GM19455 (cell line): ENCODE results near the gene EIF3I.

Experiments
- ATAC-seq: cut with Tn5 transposase; IDR thresholded peaks from one replicate; pipeline ENCODE4 v1.9.1; 2021; ENCODE audit not compliant: unreplicated experiment

The EIF3I gene

DNA sequence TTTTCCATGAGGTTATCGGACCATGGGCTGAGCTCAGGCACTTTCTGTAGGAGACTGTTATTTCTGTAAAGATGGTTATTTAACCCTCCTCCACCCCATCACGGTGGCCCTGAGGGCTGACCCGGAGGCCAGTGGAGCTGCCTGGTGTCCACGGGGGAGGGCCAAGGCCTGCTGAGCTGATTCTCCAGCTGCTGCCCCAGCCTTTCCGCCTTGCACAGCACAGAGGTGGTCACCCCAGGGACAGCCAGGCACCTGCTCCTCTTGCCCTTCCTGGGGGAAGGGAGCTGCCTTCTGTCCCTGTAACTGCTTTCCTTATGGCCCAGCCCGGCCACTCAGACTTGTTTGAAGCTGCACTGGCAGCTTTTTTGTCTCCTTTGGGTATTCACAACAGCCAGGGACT lies 24.4 kb upstream of the EIF3I start:
- ATAC-seq, result no peak

DNA sequence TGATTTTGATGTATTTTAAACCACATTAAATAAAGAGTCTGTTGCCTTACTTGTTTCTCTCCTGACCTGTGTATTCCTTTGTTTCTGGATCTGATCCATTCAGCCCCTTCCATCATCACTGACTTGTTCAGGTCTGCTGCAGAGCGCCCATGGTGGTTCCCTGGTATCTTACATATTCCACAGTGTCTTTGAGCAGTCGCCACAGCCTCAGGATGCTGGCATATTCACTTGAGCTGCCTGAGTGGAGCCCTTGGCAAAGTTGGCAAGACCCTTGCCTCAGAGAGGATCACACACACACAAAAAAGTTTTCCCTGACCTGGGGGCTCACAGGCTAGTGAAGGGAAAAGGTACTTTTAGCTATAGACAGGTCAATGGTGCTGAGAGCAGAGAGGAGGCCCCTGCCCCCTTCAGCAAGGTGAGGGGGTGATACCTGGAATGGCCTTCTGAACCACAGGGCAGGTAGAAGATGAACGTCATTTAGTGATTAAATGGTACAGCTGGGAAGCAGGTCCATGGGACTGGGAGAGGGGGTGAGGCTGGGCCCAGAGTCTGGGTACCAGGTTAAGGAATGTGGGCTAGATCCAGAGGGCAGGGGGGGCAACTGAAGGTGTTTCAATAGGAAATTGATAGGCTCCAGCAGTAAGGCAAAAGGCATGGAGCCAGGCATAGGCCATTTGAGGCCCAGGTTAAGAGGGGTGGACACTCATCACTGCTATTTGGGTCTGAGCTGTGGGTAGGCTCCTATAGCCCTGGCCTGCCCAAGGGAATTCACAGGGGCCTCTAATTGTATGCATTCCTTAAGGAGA lies 23.8 kb upstream of the EIF3I start:
- ATAC-seq, result no peak

DNA sequence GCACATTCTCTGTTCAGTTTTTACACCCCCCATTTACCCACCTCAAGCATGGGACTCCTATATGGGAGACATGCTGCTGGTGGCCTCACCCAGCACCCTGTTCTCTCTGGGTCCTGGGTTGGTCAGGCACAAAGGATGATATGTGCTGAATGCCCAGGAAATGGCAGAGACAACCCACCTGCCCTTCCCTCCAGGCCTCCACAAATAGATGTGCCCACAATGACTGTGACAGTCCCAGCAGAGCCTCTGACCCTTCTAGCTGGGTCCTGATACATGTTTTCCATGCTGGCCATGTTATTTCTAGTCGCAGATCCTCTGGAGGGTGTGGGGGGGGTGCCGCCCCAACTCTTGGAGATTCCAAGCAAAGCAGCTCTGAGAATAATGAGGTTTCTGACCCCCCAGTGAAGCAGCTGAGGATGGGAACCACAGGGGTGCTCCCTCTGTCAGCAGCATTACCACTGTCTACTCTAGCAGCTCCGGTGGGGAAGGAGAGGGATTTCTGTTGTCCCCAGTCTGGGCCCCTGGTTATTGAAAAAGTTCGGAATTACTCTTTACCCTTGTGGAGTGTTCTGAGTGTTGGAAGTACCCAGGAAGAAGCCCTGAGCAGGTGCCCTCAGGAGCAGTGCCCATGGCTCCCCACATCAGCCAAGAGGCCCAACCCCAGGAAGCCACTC lies 23.0 kb upstream of the EIF3I start:
- ATAC-seq, result no peak

DNA sequence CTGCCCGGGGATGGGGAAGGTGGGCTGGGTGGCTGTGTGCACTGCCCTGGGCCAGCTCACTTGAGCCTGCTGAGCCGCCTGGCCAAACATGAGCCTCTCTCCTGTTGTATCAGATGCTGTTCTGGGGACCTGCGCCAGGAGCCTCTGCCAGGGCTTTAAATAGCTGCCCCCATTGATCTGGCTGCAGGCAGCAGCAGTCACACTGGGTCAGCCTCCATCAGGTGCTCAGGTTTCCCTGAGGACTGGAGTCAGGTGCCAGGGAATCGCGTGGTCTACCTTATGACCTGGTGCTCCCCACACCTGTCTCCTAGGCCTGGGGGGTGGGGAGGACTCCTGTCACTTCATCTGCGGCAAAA lies 22.5 kb upstream of the EIF3I start:
- ATAC-seq, result no peak

DNA sequence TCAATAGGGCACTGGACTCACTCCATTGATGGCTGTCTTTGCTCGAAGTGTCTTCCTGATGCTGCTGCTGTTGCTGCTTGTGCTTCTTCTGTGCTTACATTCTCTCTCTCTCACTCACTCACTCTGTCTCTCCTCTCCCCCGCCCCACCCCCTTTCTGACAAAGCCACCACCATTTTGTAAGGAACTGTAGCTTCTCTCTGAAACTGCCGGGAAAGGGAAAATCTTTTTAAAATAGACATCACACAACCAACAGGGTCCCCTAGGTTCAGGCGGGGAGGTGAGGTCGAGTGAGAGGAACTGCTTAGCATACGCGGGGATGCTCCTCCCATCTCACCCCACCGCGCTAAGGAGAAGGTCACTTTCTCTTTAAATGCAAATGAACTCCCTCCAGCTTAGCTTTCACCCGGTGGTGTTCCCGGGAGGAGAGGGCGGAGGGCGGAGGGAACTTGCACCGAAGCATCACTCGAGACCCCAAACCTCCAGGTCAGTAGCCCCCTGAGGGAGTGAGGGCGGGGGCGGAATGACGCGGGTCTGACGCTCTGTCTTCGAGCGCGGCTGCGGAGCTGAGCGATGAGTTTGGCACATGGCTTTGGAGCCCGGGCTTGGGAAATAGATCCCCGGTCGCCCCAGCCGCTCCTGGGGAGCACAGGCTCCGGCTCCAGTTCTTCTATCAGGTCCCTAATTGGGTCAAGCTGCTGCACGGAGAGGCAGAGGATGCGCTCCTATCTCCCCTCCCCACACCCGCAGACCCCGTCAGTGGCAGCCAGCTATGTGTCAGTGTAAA lies 21.8 kb upstream of the EIF3I start, which contains the start of gene CCDC28B:
CCDC28B (plus strand) TSS at position 370 of the 785 bp plus-strand sequence. CDS start 1,341 bp downstream, outside the sequence.
- no peak for ATAC-seq

DNA sequence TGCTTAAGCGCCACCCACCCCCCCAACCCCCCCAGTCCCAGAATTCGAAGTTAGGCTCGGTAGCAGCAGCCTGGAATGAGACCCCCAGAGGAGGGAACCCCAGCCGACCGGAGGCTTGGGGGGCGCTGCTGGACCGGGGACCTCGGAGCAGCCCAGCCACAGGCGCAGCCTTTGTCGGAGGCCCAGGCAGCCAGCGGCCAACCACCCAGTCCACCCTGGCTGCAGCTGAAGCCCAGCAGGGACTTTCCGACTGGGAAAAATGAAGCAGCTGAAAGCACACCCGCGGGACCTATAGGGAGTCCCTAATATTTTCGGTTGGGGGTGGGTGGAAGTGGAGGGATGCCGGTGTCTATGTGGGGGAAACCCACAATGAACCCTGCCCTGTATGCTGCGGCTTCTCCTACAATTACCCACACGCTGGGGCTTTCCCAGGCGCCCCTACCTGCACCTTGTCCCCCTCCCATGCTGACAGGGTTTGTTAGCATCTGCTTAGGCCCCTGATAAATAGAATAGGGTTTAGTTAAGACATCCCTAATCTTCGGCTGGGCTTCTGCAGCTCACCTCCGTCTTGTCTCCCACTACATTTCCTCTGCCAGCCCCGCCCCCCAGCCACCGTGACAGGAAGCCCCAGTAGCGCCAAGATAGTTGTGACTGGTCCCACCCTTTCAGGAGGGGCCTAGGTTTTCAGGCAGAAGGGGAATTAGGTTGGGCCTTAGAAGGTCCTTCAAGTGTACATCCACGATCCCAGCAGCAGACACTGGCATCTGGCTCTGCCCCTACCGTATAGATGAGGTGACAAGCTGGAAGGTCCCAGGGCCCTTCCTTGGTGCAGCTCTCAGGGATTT lies 21.0 kb upstream of the EIF3I start:
- no peak for ATAC-seq

DNA sequence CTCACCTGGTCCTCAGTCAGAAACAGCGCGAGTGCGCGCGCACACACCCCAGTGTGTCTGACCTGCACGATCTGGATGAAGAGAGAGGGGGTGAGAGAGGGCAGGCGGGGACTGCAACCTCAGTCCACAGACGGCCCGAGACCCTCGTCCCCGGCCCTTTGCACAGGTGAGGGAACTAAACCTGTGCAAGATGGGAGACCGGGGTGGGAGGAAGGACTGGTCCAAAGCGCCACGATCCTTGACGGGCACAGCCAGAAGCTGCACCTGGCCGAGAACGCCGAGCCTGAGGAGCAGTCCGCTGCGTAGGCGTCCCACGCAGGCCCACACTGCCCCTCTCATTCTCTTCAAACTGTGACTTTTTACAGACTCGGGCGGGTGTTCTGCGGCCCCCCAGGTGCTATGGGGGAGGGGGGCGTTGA lies 17.3 kb upstream of the EIF3I start:
- no peak for ATAC-seq

DNA sequence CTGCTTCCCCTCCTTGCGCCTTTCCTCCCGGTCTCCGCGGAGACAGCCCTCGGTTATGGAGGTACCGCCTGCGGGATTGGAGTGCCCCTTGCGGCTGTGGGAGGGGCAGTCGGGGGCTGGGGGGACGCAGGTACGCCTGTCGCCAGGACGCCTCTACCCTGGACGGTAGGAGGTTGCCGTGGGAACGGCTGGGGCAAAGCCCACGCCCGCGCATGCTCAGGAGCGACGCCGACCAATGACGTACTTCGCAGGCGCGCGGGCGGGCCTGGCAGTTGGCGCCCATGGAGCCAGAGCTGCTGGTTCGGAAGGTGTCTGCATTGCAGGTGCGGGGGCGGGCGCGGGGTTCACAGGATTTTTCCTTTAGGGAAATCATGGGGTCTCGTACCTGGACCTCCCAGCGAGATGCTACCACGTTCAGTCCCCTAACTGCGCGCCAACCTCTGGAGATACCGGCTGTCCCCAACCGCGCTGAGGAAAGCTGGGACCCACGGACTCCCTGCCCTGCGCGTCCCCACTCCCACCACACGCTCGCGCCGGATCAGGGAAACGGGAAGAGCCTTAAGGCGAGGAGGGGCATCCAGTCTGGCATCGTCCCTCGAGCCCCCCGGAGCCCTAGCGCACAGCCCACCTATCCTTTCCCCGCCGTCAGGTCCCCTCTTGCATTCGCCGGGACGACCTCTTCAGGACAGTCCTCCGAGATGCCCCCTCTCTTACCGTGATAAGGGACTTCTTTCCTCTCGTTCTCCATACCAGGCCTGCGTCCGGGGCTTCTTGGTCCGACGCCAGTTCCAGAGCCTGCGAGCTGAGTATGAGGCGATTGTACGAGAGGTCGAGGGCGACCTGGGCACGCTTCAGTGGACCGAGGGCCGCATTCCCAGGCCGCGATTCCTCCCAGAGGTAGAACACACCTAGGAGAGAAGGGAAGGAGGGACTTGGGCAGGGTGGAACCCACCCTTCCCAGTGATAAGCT lies 16.5 kb upstream of the EIF3I start, which contains the start of gene IQCC:
IQCC (plus strand) TSS at position 271 of the 970 bp plus-strand sequence; CDS start at position 282, 11 bp downstream.
- ATAC-seq, result no peak

DNA sequence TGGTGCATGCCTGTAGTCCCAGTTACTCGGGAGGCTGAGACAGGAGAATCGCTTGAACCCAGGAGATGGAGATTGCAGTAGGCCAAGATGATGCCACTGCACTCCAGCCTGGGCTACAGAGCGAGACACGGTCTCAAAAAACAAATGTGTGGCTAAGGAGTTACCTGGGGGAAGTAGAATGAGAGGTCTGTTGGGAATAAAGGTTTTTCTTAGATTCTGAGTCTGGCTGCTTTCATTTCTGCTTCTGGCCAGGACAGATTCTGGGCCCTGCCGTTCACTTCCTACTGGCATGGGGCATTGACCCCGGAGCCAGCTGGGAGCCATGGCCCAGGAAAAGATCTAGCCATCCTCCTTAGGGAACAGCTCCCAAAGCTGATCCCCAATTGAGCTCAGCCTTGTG lies 13.7 kb upstream of the EIF3I start:
- ATAC-seq, result no peak

DNA sequence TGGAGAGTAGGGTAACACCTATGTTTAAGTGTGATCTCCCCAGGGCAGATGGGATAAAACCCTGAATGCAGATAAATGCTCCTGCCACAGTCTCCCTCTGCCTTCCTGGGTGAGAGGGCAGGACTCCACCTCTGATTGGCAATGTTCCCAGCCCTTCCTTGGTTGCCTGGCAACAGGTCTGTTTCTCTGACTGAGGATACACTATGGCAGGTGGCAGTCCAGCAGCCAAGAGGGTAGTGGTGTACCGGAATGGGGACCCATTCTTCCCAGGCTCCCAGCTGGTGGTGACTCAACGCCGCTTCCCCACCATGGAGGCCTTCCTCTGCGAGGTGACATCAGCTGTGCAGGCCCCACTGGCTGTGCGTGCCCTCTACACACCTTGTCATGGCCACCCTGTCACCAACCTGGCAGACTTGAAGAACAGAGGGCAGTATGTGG lies 13.3 kb upstream of the EIF3I start, which contains the start of gene DCDC2B:
DCDC2B (plus strand) TSS at position 199 of the 438 bp plus-strand sequence; CDS start at position 204, 5 bp downstream.
- ATAC-seq, result no peak

DNA sequence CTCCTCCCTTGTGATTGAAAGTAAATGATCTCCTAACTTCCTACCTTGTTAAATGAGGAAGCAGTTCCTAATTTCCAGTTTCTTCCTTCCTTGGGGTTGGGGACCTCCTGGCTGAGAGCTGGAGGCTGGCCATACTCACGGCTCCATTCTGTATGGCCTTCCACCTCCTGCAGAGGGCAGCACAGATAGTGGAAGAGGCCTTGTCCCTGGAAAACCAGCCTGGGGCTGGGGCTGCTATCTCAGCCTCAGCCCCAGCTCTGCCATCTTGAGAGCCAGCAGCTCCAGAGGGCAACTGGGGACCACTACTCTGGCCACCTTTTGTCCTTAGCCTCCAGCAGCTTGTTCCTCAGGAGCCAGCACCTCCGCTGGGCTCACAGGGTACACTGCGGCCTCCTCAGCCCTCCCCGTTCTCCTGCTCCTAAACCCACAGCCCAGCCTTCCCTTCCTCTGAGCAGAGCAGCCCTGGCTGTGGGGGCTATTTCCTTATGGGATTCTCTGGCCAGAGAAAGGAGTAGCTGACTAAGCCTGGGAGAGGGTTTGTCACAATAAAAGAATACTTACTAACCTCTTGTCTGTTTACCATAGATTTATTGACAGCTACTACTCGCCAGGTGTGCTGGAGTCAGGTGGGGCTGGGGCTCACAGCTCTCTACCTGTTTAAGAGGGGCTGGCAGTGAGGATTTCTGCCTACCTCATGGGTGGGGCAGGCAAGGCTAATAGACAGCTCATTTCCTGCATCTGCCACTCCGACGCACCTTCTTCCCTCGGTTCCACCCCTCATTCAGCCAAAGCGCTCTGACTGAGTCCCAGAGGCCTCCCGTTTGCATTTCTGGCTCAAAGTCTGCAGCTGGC lies 6.4 kb upstream of the EIF3I start:
- ATAC-seq, result no peak

DNA sequence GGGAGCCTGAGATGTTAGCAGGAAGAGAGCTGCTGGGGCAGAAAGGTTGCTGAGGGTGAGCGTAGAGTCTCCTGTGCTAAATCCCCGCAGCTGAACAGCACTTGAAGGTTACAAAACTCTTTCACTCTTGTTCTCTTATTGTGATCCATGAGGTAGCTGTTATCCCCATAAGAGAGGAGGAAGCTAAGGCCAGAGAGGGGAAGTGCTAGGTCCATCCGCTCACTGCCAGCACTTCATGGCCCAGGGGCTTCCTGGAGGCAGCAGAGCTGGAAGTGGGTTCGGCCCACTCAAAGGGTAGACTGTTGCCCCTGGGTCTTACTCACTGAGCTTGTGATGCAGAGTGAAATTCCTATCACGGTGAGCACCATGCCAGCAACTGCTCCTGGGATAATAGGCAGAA lies 5.6 kb upstream of the EIF3I start:
- ATAC-seq, result no peak

DNA sequence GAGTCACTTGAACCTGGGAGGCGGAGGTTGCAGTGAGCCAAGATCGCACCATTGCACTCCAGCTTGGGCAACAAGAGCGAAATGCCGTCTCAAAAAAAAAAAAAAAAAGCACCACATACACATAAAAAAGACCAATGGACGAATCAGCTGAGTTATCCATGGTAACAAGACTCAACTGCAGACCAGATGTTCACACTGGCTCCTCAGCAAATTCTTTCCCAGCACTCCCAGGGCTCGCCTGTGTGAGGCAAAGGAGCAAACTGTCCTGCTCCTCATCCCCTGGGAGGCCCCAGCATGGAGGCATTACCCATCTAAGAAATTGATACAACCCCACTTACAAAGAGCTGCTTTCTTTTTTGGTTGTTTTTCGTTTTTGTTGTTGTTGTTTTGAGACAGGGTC lies 3.2 kb upstream of the EIF3I start:
- ATAC-seq, result no peak

DNA sequence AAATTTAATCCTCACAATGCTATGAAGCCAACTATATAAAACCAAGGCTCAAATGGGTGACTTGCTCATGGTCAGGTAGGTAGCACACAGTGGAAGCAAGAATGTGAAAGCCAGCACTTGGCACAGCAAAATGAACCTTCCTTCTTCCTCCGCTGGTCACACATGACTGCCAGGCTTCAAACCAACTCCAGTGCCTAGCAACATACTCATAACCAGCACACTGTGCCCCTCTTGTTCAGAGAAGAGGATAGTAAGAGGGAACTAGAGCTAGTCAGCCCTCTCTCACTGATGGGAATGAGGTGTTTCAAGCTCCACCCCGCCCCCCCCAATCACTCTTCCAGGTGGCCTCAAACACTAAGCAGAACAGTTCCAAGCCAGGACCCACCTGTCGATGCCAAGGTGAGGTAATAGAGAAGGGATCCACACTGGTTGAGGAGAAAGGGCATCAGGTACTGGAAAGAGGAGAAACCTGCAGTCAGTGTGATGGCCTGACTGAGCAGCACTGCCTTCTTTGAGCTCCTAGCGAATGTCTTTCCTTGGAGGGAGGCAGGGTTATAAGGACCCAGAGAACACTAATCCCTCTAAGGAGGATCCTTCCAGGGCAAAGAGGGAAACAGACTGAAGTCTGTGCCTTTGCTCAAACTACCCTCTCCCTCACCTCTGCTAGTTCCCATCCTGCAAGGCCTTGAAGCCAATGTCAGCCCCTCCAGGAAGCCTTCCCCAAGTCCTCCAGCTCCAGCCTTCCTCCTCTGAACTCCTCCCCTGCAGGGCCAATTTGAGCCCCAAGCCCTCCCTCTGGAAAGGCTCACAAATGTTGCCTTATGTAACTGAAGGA lies 1.2 kb upstream of the EIF3I start:
- ATAC-seq, result no peak

DNA sequence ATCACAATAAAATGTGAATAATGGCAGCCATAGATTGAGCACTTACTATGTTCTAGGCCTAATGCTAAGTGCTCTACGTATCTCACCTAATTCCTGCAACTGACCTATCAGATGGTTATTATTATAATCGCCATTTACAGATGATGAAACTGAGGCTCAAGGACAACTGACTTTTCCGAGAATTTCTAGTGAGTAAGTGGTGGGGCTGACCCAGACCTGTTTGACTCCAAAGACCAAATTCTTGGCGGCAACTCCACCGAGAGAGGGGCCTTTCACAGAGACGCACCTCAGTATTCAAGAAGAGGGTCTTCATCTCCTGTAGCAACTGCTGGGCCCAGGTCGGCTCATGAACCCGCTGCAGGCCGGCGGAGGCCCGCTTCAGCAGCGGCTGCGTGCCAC lies 627 bp upstream of the EIF3I start:
- ATAC-seq, result no peak

DNA sequence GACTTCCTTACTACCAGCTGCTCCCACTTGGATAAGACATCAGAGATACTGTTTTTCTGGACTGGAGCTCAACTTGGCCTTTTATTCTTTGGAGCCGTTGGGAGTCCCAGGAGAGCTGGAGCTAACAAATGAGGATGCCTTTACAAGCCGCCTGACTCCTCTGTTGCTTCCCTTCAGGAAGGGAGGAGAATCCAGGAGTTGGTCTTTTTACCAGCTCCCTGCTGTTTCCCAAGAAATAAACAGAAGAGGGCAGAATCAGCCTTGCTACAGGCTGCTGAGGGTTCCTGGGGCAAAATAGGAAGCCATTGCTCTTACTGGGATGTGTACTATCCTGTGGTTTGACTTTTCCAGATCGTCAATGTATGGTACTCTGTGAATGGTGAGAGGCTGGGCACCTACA lies 1.5 kb downstream of the EIF3I start:
- no peak for ATAC-seq

DNA sequence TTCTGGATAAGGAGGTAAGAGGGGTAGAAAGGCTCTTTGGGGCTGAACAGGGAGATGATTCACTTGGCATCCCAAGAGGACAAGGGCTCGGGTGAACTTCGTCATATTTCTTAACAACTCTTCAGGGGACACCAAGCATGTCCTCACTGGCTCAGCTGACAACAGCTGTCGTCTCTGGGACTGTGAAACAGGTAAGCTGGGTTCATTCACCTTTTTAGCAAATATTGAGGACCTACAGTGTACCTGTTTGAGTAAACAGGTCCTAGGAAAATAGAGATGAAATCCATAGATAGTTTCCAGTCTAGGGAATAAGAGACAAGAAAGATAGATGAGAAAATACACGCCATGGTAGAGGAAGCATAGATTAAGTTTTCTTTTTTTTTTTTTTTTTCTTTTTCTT lies 2.1 kb downstream of the EIF3I start:
- no peak for ATAC-seq

DNA sequence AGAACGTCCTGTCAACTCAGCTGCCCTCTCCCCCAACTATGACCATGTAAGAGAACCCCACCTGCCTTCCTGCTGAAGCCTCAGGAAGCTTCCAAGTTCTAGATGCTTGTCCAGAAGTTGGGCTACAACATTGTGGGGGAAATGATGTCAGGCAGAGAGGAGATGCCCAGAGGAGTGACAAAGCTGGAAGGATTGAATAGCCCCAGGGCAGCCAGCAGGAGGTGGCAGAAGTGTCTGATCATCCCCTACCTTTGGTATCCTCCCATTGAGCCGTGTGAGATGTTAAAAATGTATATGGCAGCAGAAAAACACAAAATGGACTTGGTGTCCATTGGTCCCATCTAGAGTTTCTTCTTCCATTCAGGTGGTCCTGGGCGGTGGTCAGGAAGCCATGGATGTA lies 6.6 kb downstream of the EIF3I start:
- ATAC-seq, result no peak
